ENCODE results near the gene PCSK7.
"Not testable (repeated sequence)": the region's sequence is repeated elsewhere in the genome, so short reads cannot be mapped to it uniquely, and the experiment has no call there.

PCSK7 gene

GRCh38 chr11:117231842-117232091 lies at the start of gene PCSK7:
Gene PCSK7 (minus strand): TSS chr11:117232073. CDS start chr11:117229844, 2,229 bp downstream.
- peak in 1 of 2 donors; percentile 33 for DNase-seq (ENCODE audit: low read depth in 1 of 2, low spot score in 1 of 2)

GRCh38 chr11:117281159-117281558 lies 49.3 kb upstream of the PCSK7 start:
- DNase-seq (ENCODE audit: low read depth in 1 of 2, low spot score in 1 of 2): no peak

- DNase-seq (ENCODE audit: low read depth in 1 of 2, low spot score in 1 of 2): no peak
Observed at GRCh38 chr11:117279711-117280376, 48.0 kb upstream of the PCSK7 start.

GRCh38 chr11:117278347-117278746 lies 46.5 kb upstream of the PCSK7 start:
- DNase-seq (ENCODE audit: low read depth in 1 of 2, low spot score in 1 of 2): no peak

GRCh38 chr11:117273550-117274289 lies 41.8 kb upstream of the PCSK7 start:
- no peak for DNase-seq (ENCODE audit: low read depth in 1 of 2, low spot score in 1 of 2)

GRCh38 chr11:117272175-117272574 lies 40.3 kb upstream of the PCSK7 start:
- not testable (repeated sequence) for DNase-seq (ENCODE audit: low read depth in 1 of 2, low spot score in 1 of 2)

- DNase-seq (ENCODE audit: low read depth in 1 of 2, low spot score in 1 of 2): no peak
Observed at GRCh38 chr11:117271208-117271607, 39.3 kb upstream of the PCSK7 start.

- no peak for DNase-seq (ENCODE audit: low read depth in 1 of 2, low spot score in 1 of 2)
Observed at GRCh38 chr11:117269856-117270255, 38.0 kb upstream of the PCSK7 start.

- no peak for DNase-seq (ENCODE audit: low read depth in 1 of 2, low spot score in 1 of 2)
Observed at GRCh38 chr11:117265745-117266144, 33.9 kb upstream of the PCSK7 start.

GRCh38 chr11:117264624-117265323 lies 32.9 kb upstream of the PCSK7 start:
- not testable (repeated sequence) for DNase-seq (ENCODE audit: low read depth in 1 of 2, low spot score in 1 of 2)

GRCh38 chr11:117259417-117259816 lies 27.5 kb upstream of the PCSK7 start:
- no peak for DNase-seq (ENCODE audit: low read depth in 1 of 2, low spot score in 1 of 2)

GRCh38 chr11:117258576-117258975 lies 26.7 kb upstream of the PCSK7 start:
- DNase-seq (ENCODE audit: low read depth in 1 of 2, low spot score in 1 of 2): no peak

GRCh38 chr11:117256573-117256972 lies 24.7 kb upstream of the PCSK7 start:
- no peak for DNase-seq (ENCODE audit: low read depth in 1 of 2, low spot score in 1 of 2)

GRCh38 chr11:117255966-117256365 lies 24.1 kb upstream of the PCSK7 start:
- no peak for DNase-seq (ENCODE audit: low read depth in 1 of 2, low spot score in 1 of 2)

GRCh38 chr11:117251506-117251905 lies 19.6 kb upstream of the PCSK7 start:
- no peak for DNase-seq (ENCODE audit: low read depth in 1 of 2, low spot score in 1 of 2)

GRCh38 chr11:117249571-117249970 lies 17.7 kb upstream of the PCSK7 start:
- DNase-seq (ENCODE audit: low read depth in 1 of 2, low spot score in 1 of 2): no peak

- DNase-seq (ENCODE audit: low read depth in 1 of 2, low spot score in 1 of 2): no peak
Observed at GRCh38 chr11:117248341-117248740, 16.5 kb upstream of the PCSK7 start.

GRCh38 chr11:117239295-117239694 lies 7.4 kb upstream of the PCSK7 start:
- DNase-seq (ENCODE audit: low read depth in 1 of 2, low spot score in 1 of 2): no peak

- no peak for DNase-seq (ENCODE audit: low read depth in 1 of 2, low spot score in 1 of 2)
Observed at GRCh38 chr11:117238221-117238620, 6.3 kb upstream of the PCSK7 start.

- no peak for DNase-seq (ENCODE audit: low read depth in 1 of 2, low spot score in 1 of 2)
Observed at GRCh38 chr11:117232911-117233409, 1.1 kb upstream of the PCSK7 start.

- DNase-seq (ENCODE audit: low read depth in 1 of 2, low spot score in 1 of 2): peak; percentile 68 to 73
Observed at GRCh38 chr11:117232092-117232878, 412 bp upstream of the PCSK7 start, which contains the start of gene RNF214. Gene RNF214 (plus strand): TSS chr11:117232671. CDS start chr11:117234273, 1,602 bp downstream.
